ENCODE measurements around the gene MYL10.

GRCh38 chr7:101634196-101634717 is 5.2 kb upstream of the MYL10 start:
- TF ChIP-seq CTCF (conservative IDR thresholded peaks at IDR 0.05; ENCODE audit: low read length) (no peak), EZH2phosphoT487 (IDR thresholded peaks at IDR 0.05; ENCODE audit: borderline replicate concordance, low read depth, low read length) (no peak)
